Endodermal cell (in vitro differentiated cells): Measurements from ENCODE around the gene ZNF710. TPM values are rescaled to one million over a fixed set of nuclear protein-coding genes. Genes with fewer than 3 reads are reported as not detected.
A peak's percentile ranks its signal among the peaks of the same experiment; 100 is the strongest.

ENCODE experiments used
- DNase-seq: peaks from one replicate; pipeline ENCODE4 v3.0.0-alpha.2; 2017
- H3K27ac ChIP-seq: 2 replicates; pipeline ENCODE4 v1.5.1; 2013; ENCODE audit warnings: mild to moderate bottlenecking, low read depth, low read length, moderate library complexity
- H3K27me3 ChIP-seq: 2 replicates; pipeline ENCODE4 v1.6.1; 2013; ENCODE audit warnings: mild to moderate bottlenecking, low read length, moderate library complexity; ENCODE audit not compliant: insufficient read depth, control insufficient read depth, poor library complexity, severe bottlenecking
- H3K36me3 ChIP-seq: 2 replicates; pipeline ENCODE4 v1.7.0; 2013; ENCODE audit warnings: mild to moderate bottlenecking, low read length, moderate library complexity; ENCODE audit not compliant: control insufficient read depth, insufficient read depth
- H3K4me1 ChIP-seq: one replicate; pipeline ENCODE4 v1.7.0; 2013; ENCODE audit warnings: low read length; ENCODE audit not compliant: control insufficient read depth, insufficient read depth
- H3K4me3 ChIP-seq: 2 replicates; pipeline ENCODE4 v1.5.1; 2013; ENCODE audit warnings: mild to moderate bottlenecking, low read length, moderate library complexity
- H3K9ac ChIP-seq: 2 replicates; pipeline ENCODE4 v1.6.1; 2013; ENCODE audit warnings: mild to moderate bottlenecking, low read length, moderate library complexity; ENCODE audit not compliant: poor library complexity, severe bottlenecking; ENCODE audit errors: extremely low read depth
- H3K9me3 ChIP-seq: 2 replicates; pipeline ENCODE4 v1.6.1; 2013; ENCODE audit warnings: mild to moderate bottlenecking, low read length, moderate library complexity; ENCODE audit not compliant: control insufficient read depth
- H3K27ac Mint-ChIP-seq: 2 replicates; pipeline ENCODE4 v1.8.0; 2020; ENCODE audit warnings: mixed read lengths
- H3K27me3 Mint-ChIP-seq: 2 replicates; pipeline ENCODE4 v1.8.0; 2021; ENCODE audit warnings: mild to moderate bottlenecking, mixed read lengths; ENCODE audit not compliant: insufficient read depth
- H3K36me3 Mint-ChIP-seq: 2 replicates; pipeline ENCODE4 v1.8.0; 2020; ENCODE audit warnings: low read depth, mixed read lengths
- H3K4me1 Mint-ChIP-seq: 2 replicates; pipeline ENCODE4 v1.8.0; 2020; ENCODE audit warnings: mixed read lengths
- H3K4me3 Mint-ChIP-seq: 2 replicates; pipeline ENCODE4 v1.8.0; 2020; ENCODE audit warnings: mild to moderate bottlenecking, moderate library complexity, mixed read lengths
- H3K9me3 Mint-ChIP-seq: 2 replicates; pipeline ENCODE4 v1.8.0; 2020; ENCODE audit warnings: mild to moderate bottlenecking, mixed read lengths
- CTCF ChIP-seq: fragments of 200-600 bp; sonication (generic); conservative IDR thresholded peaks from 2 replicates; pipeline ENCODE4 v1.5.0; 2021; ENCODE audit warnings: antibody characterized with exemption, mild to moderate bottlenecking
- WGBS, 2 experiments: methylation state at CpG; one replicate each; pipeline versions ENCODE4 v1.1.5 to v1.1.7; 2013; ENCODE audit warnings: missing lambda C conversion rate in 2 of 2, mixed read lengths in 1 of 2; ENCODE audit not compliant: insufficient coverage in 1 of 2, insufficient read length in 1 of 2; 5-methylcytosine and 5-hydroxymethylcytosine counted together
- total RNA-seq, 2 donors: library from RNA; stranded (reverse); fragmentation: NEBNext Ultra II Directional in 1 of 2; extraction: Animal tissue kit (Norgen Biotek cat#: 25700) in 1 of 2; gene quantifications; 2 replicates in 1 of 2; 3 replicates in 1 of 2; pipeline ENCODE4 v1.2.1, GENCODE V29; 2021

The ZNF710 gene
- total RNA-seq, 2 donors from 2014 or later = 31.8 to 39.1 TPM

DNA sequence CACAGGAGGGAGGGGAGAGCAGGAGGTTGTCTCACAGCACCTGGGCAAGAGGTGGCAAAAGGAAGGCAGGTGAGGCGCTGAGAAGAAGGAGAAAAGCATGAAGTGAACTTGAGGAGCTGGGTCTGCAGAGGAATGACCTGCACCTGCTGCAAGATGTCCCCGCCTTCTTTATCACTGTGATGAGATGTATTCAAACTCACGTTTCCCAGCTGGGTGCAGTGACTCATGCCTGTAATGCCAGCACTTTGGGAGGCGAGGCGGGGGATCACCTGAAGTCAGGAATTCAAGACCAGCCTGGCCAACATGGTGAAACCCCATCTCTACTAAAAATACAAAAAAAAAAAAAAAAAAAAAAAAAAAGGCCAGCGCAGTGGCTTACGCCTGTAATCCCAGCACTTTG lies 22.2 kb upstream of the ZNF710 start:
- no peak for DNase-seq
- H3K9ac ChIP-seq = no peak overlapping the region
- H3K36me3 ChIP-seq = no peaks in the 10 kb centered on the region
- H3K4me3 ChIP-seq = no peak overlapping the region
- no peak for TF ChIP-seq CTCF
- no peak overlapping the region for H3K4me3 Mint-ChIP-seq
- H3K36me3 Mint-ChIP-seq = no peaks in the 10 kb centered on the region
- peaks cover 14% of the 10 kb centered on the region for H3K4me1 Mint-ChIP-seq
- no peaks in the 10 kb centered on the region for H3K27me3 ChIP-seq
- WGBS, 2 experiments = 77 to 93% methylated on average over 4 to 7 of the region's 7 CpGs
- H3K27ac Mint-ChIP-seq = no peak overlapping the region
- H3K9me3 Mint-ChIP-seq = peaks cover 24% of the 10 kb centered on the region
- H3K27ac ChIP-seq = no peak overlapping the region
- peaks cover 38% of the 10 kb centered on the region for H3K27me3 Mint-ChIP-seq
- H3K9me3 ChIP-seq = no peaks in the 10 kb centered on the region
- H3K4me1 ChIP-seq = no peaks in the 10 kb centered on the region

- H3K9me3 Mint-ChIP-seq = peaks cover 36% of the 10 kb centered on the region
- H3K27ac ChIP-seq = no peak overlapping the region
Measured at GRCh38 chr15:89980896-89981295, 20.2 kb upstream of the ZNF710 start.

GRCh38 chr15:89982315-89983055 lies 18.6 kb upstream of the ZNF710 start:
- peaks cover 35% of the 10 kb centered on the region for H3K27me3 Mint-ChIP-seq
- peaks cover 2% of the 10 kb centered on the region for H3K36me3 Mint-ChIP-seq
- peaks cover 7% of the 10 kb centered on the region for H3K9me3 ChIP-seq
- no peak for TF ChIP-seq CTCF
- no peaks in the 10 kb centered on the region for H3K4me1 ChIP-seq
- H3K36me3 ChIP-seq = no peaks in the 10 kb centered on the region
- no peak overlapping the region for H3K4me3 ChIP-seq
- H3K27me3 ChIP-seq = no peaks in the 10 kb centered on the region
- peak overlapping the region; percentile 17 for H3K27ac Mint-ChIP-seq
- H3K9me3 Mint-ChIP-seq = peaks cover 25% of the 10 kb centered on the region
- H3K4me1 Mint-ChIP-seq = peaks cover 14% of the 10 kb centered on the region
- H3K4me3 Mint-ChIP-seq = no peak overlapping the region
- no peak overlapping the region for H3K9ac ChIP-seq
- WGBS, 2 experiments = 47 to 62% methylated on average over 6 to 7 of the region's 7 CpGs
- no peak overlapping the region for H3K27ac ChIP-seq
- DNase-seq = peak; percentile 88

More at GRCh38 chr15:89980896-89981295, 20.2 kb upstream of the ZNF710 start:
- WGBS, 2 experiments = 83 to 93% methylated on average over 3 to 4 of the region's 4 CpGs
- H3K36me3 ChIP-seq = no peaks in the 10 kb centered on the region
- peaks cover 2% of the 10 kb centered on the region for H3K36me3 Mint-ChIP-seq
- no peak for DNase-seq
- no peak overlapping the region for H3K4me3 Mint-ChIP-seq
- TF ChIP-seq CTCF = no peak
- H3K4me3 ChIP-seq = no peak overlapping the region
- H3K4me1 Mint-ChIP-seq = peaks cover 14% of the 10 kb centered on the region
- peaks cover 39% of the 10 kb centered on the region for H3K27me3 Mint-ChIP-seq
- no peak overlapping the region for H3K9ac ChIP-seq
- peaks cover 7% of the 10 kb centered on the region for H3K9me3 ChIP-seq
- H3K27me3 ChIP-seq = no peaks in the 10 kb centered on the region
- H3K27ac Mint-ChIP-seq = no peak overlapping the region
- no peaks in the 10 kb centered on the region for H3K4me1 ChIP-seq
